ENCODE data around the gene OR14K1. TPM values are rescaled to one million over a fixed set of nuclear protein-coding genes. Genes with fewer than 3 reads are reported as not detected.

Gene OR14K1
- total and polyA plus RNA-seq, 10 of the 15 experiments (the other 5 are each of a cell fraction or from before 2014, with no cell fraction given): not detected

DNA sequence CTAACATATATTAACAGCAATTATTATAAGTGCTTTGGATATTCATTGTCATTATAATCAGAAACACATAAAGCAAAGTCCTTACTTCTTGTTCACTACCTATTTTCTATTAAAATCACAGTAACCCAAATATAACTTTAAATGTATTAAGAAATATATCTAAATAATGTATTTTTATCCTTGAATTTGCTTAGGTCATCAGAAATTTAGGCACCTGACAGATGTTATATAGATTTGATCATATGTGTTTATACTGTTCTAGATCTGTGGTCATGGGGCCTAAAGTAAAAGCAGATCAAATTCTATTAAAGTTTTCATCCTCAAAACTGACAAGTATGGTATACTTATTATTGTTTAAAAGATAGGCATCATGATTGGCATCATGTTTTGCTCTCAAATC lies 31.2 kb downstream of the OR14K1 start:
- no peak for FAIRE-seq
- Histone ChIP-seq H2AFZ (ENCODE audit: control insufficient read depth, low read depth, low read length) (no peak overlapping the region), H3K27ac (ENCODE audit: control insufficient read depth, insufficient read depth) (no peak overlapping the region), H3K4me2 (ENCODE audit: control insufficient read depth, insufficient read depth) (no peak overlapping the region), H4K20me1 (ENCODE audit: control insufficient read depth, insufficient read depth) (no peaks in the 10 kb centered on the region), H3K36me3 (ENCODE audit: control insufficient read depth in 2 of 2, insufficient read depth in 2 of 2, low read length in 1 of 2) (no peaks in the 10 kb centered on the region), H3K4me3 (no peak overlapping the region), H3K27me3 (replicated peaks in 1 of 2; ENCODE audit: control insufficient read depth in 2 of 2, insufficient read depth in 2 of 2, low read length in 1 of 2) (no peaks in the 10 kb centered on the region), H3K4me1 (ENCODE audit: control insufficient read depth, insufficient read depth, low read length) (no peaks in the 10 kb centered on the region), H3K9me3 (replicated peaks; ENCODE audit: control insufficient read depth, insufficient read depth, low read length) (no peaks in the 10 kb centered on the region), H3K9ac (ENCODE audit: control insufficient read depth, insufficient read depth, low read length) (no peak overlapping the region), H3K79me2 (ENCODE audit: control insufficient read depth, insufficient read depth, low read length) (no peaks in the 10 kb centered on the region)
- TF ChIP-seq, protein P1, sequence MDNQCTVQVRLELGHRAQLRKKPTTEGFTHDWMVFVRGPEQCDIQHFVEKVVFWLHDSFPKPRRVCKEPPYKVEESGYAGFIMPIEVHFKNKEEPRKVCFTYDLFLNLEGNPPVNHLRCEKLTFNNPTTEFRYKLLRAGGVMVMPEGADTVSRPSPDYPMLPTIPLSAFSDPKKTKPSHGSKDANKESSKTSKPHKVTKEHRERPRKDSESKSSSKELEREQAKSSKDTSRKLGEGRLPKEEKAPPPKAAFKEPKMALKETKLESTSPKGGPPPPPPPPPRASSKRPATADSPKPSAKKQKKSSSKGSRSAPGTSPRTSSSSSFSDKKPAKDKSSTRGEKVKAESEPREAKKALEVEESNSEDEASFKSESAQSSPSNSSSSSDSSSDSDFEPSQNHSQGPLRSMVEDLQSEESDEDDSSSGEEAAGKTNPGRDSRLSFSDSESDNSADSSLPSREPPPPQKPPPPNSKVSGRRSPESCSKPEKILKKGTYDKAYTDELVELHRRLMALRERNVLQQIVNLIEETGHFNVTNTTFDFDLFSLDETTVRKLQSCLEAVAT (IDR thresholded peaks at IDR 0.05): no peak
- TF ChIP-seq PAX8 (IDR thresholded peaks at IDR 0.05): no peak
- no peak for TF ChIP-seq CREM (IDR thresholded peaks at IDR 0.05; ENCODE audit: low read depth)
- TF ChIP-seq ZNF384 (IDR thresholded peaks at IDR 0.05; ENCODE audit: borderline replicate concordance, low read depth, low read length): no peak
- no peak for TF ChIP-seq POLR2AphosphoS2 (IDR thresholded peaks at IDR 0.05; ENCODE audit: low read depth, low read length)
- TF ChIP-seq, protein P2, sequence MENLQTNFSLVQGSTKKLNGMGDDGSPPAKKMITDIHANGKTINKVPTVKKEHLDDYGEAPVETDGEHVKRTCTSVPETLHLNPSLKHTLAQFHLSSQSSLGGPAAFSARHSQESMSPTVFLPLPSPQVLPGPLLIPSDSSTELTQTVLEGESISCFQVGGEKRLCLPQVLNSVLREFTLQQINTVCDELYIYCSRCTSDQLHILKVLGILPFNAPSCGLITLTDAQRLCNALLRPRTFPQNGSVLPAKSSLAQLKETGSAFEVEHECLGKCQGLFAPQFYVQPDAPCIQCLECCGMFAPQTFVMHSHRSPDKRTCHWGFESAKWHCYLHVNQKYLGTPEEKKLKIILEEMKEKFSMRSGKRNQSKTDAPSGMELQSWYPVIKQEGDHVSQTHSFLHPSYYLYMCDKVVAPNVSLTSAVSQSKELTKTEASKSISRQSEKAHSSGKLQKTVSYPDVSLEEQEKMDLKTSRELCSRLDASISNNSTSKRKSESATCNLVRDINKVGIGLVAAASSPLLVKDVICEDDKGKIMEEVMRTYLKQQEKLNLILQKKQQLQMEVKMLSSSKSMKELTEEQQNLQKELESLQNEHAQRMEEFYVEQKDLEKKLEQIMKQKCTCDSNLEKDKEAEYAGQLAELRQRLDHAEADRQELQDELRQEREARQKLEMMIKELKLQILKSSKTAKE (IDR thresholded peaks at IDR 0.05; ENCODE audit: low read depth, poor library complexity, severe bottlenecking): no peak
- no peak for TF ChIP-seq CBX3 (IDR thresholded peaks at IDR 0.05; ENCODE audit: borderline replicate concordance, low read depth)
- TF ChIP-seq KAT2A (conservative IDR thresholded peaks at IDR 0.05; ENCODE audit: control insufficient read depth, low read depth, low read length): no peak
- TF ChIP-seq NBN (IDR thresholded peaks at IDR 0.05): no peak
- TF ChIP-seq, protein P3, sequence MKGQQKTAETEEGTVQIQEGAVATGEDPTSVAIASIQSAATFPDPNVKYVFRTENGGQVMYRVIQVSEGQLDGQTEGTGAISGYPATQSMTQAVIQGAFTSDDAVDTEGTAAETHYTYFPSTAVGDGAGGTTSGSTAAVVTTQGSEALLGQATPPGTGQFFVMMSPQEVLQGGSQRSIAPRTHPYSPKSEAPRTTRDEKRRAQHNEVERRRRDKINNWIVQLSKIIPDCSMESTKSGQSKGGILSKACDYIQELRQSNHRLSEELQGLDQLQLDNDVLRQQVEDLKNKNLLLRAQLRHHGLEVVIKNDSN (IDR thresholded peaks at IDR 0.05; ENCODE audit: borderline replicate concordance, extremely low read length, insufficient read depth, low read depth, low read length): no peak
- no peak for TF ChIP-seq MEF2A (IDR thresholded peaks at IDR 0.05; ENCODE audit: insufficient read depth, low read depth, low read length)
- TF ChIP-seq BACH1 (IDR thresholded peaks at IDR 0.05; ENCODE audit: borderline replicate concordance): no peak
- TF ChIP-seq NFYA (IDR thresholded peaks at IDR 0.05; ENCODE audit: borderline replicate concordance, low read depth, low read length): no peak
- no peak for TF ChIP-seq TBL1XR1 (IDR thresholded peaks at IDR 0.05; ENCODE audit: low read depth, low read length)
- no peak for TF ChIP-seq STAT3 (IDR thresholded peaks at IDR 0.05; ENCODE audit: low read depth, low read length)
- DNase-seq (ENCODE audit: low read depth, low spot score): no peak
- in situ Hi-C loops (cut with MboI): no loop called here
- POLR2A ChIA-PET: no interaction called here
- intact Hi-C loops (cut with micrococcal nuclease; ENCODE audit: unreplicated experiment): no loop called here
- ATAC-seq: no peak
- SMC1A ChIA-PET (ENCODE audit: uncharacterized antibody, unreplicated experiment): no interaction called here
- CTCF ChIA-PET: no interaction called here
- RAD21 ChIA-PET (ENCODE audit: unreplicated experiment): no interaction called here
- no TSS peak for BruUV-seq (replicated peaks)

All from GM12878 (cell line).